Activated T-cell treated with anti-CD3 and anti-CD28 coated beads, Interleukin-2, amount 50 U/mL, for 4 hours (primary cell): Measurements from ENCODE around the gene NUP153. TPM values are rescaled to one million over a fixed set of nuclear protein-coding genes. Genes with fewer than 3 reads are reported as not detected.
"Not testable (repeated sequence)": the region's sequence is repeated elsewhere in the genome, so short reads cannot be mapped to it uniquely, and the experiment has no call there.

Experiments used
- ATAC-seq, 2 donors: fragments of 200-7000 bp; cut with Tn5 transposase; one replicate each; pipeline ENCODE4 v1.10.0; 2021
- DNase-seq: peaks from one replicate; pipeline ENCODE4 v3.0.0-alpha.2; 2020
- H3K27me3 Mint-ChIP-seq: one replicate; pipeline ENCODE4 v1.8.0; 2021; ENCODE audit warnings: low read depth, mixed read lengths
- H3K36me3 Mint-ChIP-seq: one replicate; pipeline ENCODE4 v1.8.0; 2022; ENCODE audit warnings: mixed read lengths; ENCODE audit not compliant: insufficient read depth
- H3K4me1 Mint-ChIP-seq: one replicate; pipeline ENCODE4 v1.8.0; 2021; ENCODE audit warnings: low read depth, mixed read lengths
- H3K4me3 Mint-ChIP-seq: one replicate; pipeline ENCODE4 v1.8.0; 2021; ENCODE audit warnings: mild to moderate bottlenecking, moderate library complexity, mixed read lengths
- H3K9me3 Mint-ChIP-seq: one replicate; pipeline ENCODE4 v1.8.0; 2021; ENCODE audit warnings: mixed read lengths
- total RNA-seq, 3 donors: library from RNA; stranded (reverse); gene quantifications; one replicate each; pipeline ENCODE4 v1.2.1, GENCODE V29; 2021

Gene NUP153
- total RNA-seq, 3 donors from 2014 or later, result 105 to 108 (median 106) TPM

- H3K4me1 Mint-ChIP-seq, result no peaks in the 10 kb centered on the region
- DNase-seq, result no peak
- peaks cover 2% of the 10 kb centered on the region for H3K27me3 Mint-ChIP-seq
- ATAC-seq, result no peak
- no peak overlapping the region for H3K4me3 Mint-ChIP-seq
- no peaks in the 10 kb centered on the region for H3K36me3 Mint-ChIP-seq
- peaks cover 1% of the 10 kb centered on the region for H3K9me3 Mint-ChIP-seq
These were observed 17.6 kb upstream of the NUP153 start for GRCh38 chr6:17724341-17724740.

GRCh38 chr6:17721671-17722070 is 14.9 kb upstream of the NUP153 start:
- Mint-ChIP-seq H3K4me3 (no peak overlapping the region), H3K36me3 (no peaks in the 10 kb centered on the region), H3K9me3 (no peaks in the 10 kb centered on the region), H3K27me3 (peaks cover 2% of the 10 kb centered on the region), H3K4me1 (no peaks in the 10 kb centered on the region)
- no peak for DNase-seq
- no peak for ATAC-seq

- DNase-seq (no peak), ATAC-seq (no peak)
- Mint-ChIP-seq H3K4me1 (peaks cover 6% of the 10 kb centered on the region), H3K9me3 (no peaks in the 10 kb centered on the region), H3K4me3 (no peak overlapping the region), H3K27me3 (peaks cover 2% of the 10 kb centered on the region), H3K36me3 (no peaks in the 10 kb centered on the region)
These were observed 12.8 kb upstream of the NUP153 start for GRCh38 chr6:17719323-17720041.

GRCh38 chr6:17716221-17716620 is 9.5 kb upstream of the NUP153 start:
- Mint-ChIP-seq H3K36me3 (no peaks in the 10 kb centered on the region), H3K4me3 (no peak overlapping the region), H3K9me3 (no peaks in the 10 kb centered on the region), H3K4me1 (peaks cover 10% of the 10 kb centered on the region), H3K27me3 (no peaks in the 10 kb centered on the region)
- no peak for ATAC-seq
- DNase-seq, result no peak

- H3K4me3 Mint-ChIP-seq, result no peak overlapping the region
- DNase-seq (no peak), ATAC-seq (peak; percentile 90 to 91)
- peaks cover 10% of the 10 kb centered on the region for H3K4me1 Mint-ChIP-seq
- H3K9me3 Mint-ChIP-seq, result no peaks in the 10 kb centered on the region
- no peaks in the 10 kb centered on the region for H3K27me3 Mint-ChIP-seq
- H3K36me3 Mint-ChIP-seq, result no peaks in the 10 kb centered on the region
These were observed 8.4 kb upstream of the NUP153 start for GRCh38 chr6:17714879-17715851.

GRCh38 chr6:17714177-17714576 is 7.5 kb upstream of the NUP153 start:
- no peaks in the 10 kb centered on the region for H3K27me3 Mint-ChIP-seq
- no peak for ATAC-seq
- H3K9me3 Mint-ChIP-seq, result no peaks in the 10 kb centered on the region

GRCh38 chr6:17712576-17712975 is 5.9 kb upstream of the NUP153 start:
- Mint-ChIP-seq H3K36me3 (peaks cover 5% of the 10 kb centered on the region), H3K9me3 (no peaks in the 10 kb centered on the region), H3K27me3 (no peaks in the 10 kb centered on the region), H3K4me3 (no peak overlapping the region), H3K4me1 (peaks cover 11% of the 10 kb centered on the region)
- DNase-seq, result no peak
- ATAC-seq, result no peak

More at GRCh38 chr6:17714177-17714576, 7.5 kb upstream of the NUP153 start:
- Mint-ChIP-seq H3K4me1 (peaks cover 10% of the 10 kb centered on the region), H3K36me3 (no peaks in the 10 kb centered on the region), H3K4me3 (no peak overlapping the region)
- no peak for DNase-seq

- Mint-ChIP-seq H3K4me3 (no peak overlapping the region), H3K36me3 (peaks cover 8% of the 10 kb centered on the region), H3K4me1 (peaks cover 20% of the 10 kb centered on the region), H3K9me3 (no peaks in the 10 kb centered on the region), H3K27me3 (no peaks in the 10 kb centered on the region)
- no peak for DNase-seq
- no peak for ATAC-seq
These were observed 3.6 kb upstream of the NUP153 start for GRCh38 chr6:17710331-17710730.

GRCh38 chr6:17709476-17709875 is 2.8 kb upstream of the NUP153 start:
- Mint-ChIP-seq H3K27me3 (no peaks in the 10 kb centered on the region), H3K4me3 (no peak overlapping the region), H3K4me1 (peaks cover 14% of the 10 kb centered on the region), H3K9me3 (no peaks in the 10 kb centered on the region), H3K36me3 (peaks cover 8% of the 10 kb centered on the region)
- ATAC-seq (no peak), DNase-seq (no peak)

- not testable (repeated sequence) for ATAC-seq, H3K9me3 Mint-ChIP-seq, H3K36me3 Mint-ChIP-seq, H3K27me3 Mint-ChIP-seq, DNase-seq
- peak overlapping the region; percentile 16 for H3K4me3 Mint-ChIP-seq
- H3K4me1 Mint-ChIP-seq, result peaks cover 21% of the 10 kb centered on the region
These were observed 1.3 kb upstream of the NUP153 start for GRCh38 chr6:17708035-17708434.

- H3K4me3 Mint-ChIP-seq, result peak overlapping the region; percentile 93
- no peaks in the 10 kb centered on the region for H3K27me3 Mint-ChIP-seq
- H3K9me3 Mint-ChIP-seq, result no peaks in the 10 kb centered on the region
- H3K36me3 Mint-ChIP-seq, result peaks cover 10% of the 10 kb centered on the region
- peaks cover 27% of the 10 kb centered on the region for H3K4me1 Mint-ChIP-seq
- ATAC-seq (no peak), DNase-seq (no peak)
These were observed 586 bp upstream of the NUP153 start for GRCh38 chr6:17707371-17707651.

- Mint-ChIP-seq H3K27me3 (no peaks in the 10 kb centered on the region), H3K4me1 (peaks cover 35% of the 10 kb centered on the region), H3K9me3 (no peaks in the 10 kb centered on the region), H3K36me3 (peaks cover 10% of the 10 kb centered on the region), H3K4me3 (peak overlapping the region; percentile 93)
- DNase-seq (peak; percentile 82), ATAC-seq (peak; percentile 79)
These were observed 746 bp downstream of the NUP153 start for GRCh38 chr6:17705778-17706579.

GRCh38 chr6:17705428-17705777 is 1.3 kb downstream of the NUP153 start:
- Mint-ChIP-seq H3K9me3 (no peaks in the 10 kb centered on the region), H3K4me1 (peaks cover 40% of the 10 kb centered on the region), H3K4me3 (peak overlapping the region; percentile 93), H3K36me3 (peaks cover 10% of the 10 kb centered on the region), H3K27me3 (no peaks in the 10 kb centered on the region)
- ATAC-seq (peak; percentile 23 to 24), DNase-seq (no peak)

GRCh38 chr6:17703256-17703694 is 3.5 kb downstream of the NUP153 start:
- H3K27me3 Mint-ChIP-seq, result no peaks in the 10 kb centered on the region
- DNase-seq (no peak), ATAC-seq (no peak)
- H3K9me3 Mint-ChIP-seq, result no peaks in the 10 kb centered on the region
- peak overlapping the region; percentile 93 for H3K4me3 Mint-ChIP-seq
- H3K4me1 Mint-ChIP-seq, result peaks cover 50% of the 10 kb centered on the region
- peaks cover 5% of the 10 kb centered on the region for H3K36me3 Mint-ChIP-seq
